ENCODE data around the gene IFT57.
"Not testable (repeated sequence)": the region's sequence is repeated elsewhere in the genome, so short reads cannot be mapped to it uniquely, and the experiment has no call there.

The IFT57 gene

DNA sequence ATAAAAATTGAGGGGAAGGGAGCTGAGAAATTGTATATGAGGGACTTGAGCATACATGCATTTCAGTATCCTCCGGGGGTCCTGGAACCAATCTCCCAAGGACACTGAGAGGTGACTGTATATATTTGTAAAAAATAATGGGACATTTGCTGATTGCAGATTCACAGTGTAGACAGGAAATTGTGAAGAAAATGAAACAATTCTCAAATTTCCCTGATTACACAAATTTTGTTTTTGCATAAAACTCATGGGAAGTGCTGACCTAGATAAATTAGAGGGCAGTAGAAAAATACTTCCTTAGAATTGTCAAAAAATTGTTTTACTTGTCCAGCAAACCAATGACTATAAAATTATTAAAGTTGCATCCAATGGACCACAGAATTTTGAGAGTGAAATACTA, 64.0 kb downstream of the IFT57 start:
- DNase-seq: no peak

DNA sequence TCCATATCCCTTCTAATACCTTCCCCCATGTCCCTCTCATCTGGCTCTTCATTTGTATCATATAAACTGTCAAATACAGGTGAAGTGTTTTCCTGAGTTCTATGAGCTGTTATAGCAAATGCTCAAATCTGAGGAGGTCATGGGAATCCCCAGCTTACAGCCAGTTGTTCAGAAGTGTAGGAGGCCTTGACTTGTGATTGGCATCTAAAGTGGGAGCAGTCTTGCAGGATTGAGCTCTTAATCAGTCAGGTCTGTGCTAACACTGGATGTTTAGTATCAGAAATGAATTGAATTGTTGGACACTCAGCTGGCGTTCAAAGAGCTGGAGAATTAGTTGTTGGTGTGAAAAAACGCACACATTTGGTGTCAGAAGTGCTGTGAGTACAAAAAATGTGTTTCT, 65.0 kb downstream of the IFT57 start:
- no peak for DNase-seq

GRCh38 chr3:108156312-108156853, 65.8 kb downstream of the IFT57 start:
- no peak for DNase-seq

DNA sequence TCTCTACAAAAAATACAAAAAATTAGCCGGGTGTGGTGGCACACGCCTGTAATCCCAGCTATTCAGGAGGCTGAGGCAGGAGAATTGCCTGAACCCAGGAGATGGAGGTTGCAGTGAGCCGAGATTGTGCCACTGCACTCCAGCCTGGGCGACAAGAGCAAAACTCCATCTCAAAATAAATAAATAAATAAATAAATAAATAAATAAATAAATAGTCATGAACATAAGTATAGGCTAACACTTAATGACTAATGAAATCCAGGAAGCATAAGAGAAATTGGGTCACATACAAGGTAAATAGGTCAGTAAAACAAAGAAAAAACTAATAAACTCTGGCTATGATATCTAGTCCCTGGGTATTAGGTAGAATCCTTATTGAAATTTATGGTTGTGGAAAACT, 66.6 kb downstream of the IFT57 start:
- not testable (repeated sequence) for DNase-seq

DNA sequence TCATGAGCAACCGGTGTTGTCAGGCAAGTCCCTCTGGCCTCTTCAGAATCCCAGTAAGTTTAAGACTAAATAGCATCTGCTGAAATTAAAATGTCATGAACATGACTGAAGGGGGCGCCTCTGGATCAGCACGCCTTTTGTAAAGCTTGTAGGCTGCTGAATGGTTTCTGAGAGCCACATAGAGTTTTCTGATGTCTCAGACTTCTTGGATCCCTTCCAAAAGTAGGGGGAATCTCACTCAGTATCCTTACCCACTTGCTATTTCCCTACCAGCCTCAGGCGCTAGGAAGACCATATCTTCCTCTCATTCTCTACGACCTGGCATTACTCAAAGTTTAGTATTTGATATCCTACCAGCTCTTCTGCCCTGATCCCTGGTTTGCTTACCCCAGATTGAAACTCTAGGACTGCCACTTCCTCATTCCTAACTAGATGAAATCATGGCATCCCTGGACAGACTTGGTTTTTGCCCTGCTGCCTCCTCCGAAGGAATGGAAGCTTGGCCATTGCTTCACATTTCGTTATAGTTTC, 68.7 kb downstream of the IFT57 start:
- peak; percentile 61 for DNase-seq

DNA sequence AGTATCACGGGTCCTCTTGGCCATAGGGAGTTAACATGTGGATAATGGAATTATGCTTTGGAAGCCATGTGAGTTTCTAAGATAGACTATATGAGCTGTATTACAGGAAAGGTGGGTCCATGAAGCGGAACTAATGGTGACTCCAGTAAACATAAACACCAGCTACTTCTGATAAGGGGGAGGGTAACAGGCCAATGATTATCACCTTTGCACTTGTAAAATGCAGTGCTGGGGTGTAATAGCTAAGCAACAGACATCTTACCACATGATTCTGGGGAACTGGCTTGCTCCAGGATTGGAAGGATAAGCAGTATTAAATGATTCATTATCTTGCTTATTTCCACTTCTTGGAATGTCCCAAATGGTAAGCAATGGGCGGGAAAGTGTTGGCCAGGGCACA, 70.0 kb downstream of the IFT57 start:
- no peak for DNase-seq

GRCh38 chr3:108150200-108150599, 72.0 kb downstream of the IFT57 start:
- no peak for DNase-seq

GRCh38 chr3:108146139-108146538, 76.1 kb downstream of the IFT57 start:
- DNase-seq: no peak

DNA sequence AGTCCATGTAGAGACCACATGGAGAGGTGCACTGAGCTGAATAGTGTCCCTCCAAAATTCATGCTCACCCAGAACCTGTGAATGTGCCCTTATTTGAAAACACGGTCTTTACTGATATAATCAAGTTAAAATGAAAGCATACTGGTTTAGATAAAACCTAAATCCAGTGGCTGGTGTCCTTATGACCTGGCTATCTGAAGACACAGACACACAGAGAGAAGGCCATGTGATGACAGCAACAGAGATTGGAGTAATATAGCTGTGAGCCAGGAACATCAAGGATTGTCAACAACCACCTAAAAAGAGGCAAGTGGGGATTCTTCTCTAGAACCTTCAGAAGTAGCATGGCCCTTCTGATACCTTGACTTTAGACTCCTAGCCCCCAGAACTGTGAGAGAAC, 76.6 kb downstream of the IFT57 start:
- no peak for DNase-seq

DNA sequence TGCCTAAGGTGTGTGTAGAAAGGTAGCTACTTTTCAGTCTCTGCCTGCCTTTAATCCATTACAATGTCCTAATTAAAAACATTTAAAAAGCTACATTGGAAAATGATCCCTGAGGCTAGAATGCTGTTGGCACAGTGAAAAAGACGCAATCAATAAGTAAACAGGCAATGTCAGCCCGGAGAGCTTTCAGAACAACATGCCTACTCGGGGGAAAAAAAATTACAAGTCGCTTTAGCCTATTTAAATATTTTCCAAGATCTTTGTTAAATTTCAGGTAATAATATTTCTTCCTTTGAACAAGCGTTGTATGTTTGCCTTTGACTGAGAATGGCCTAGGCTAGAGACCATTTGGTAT, 84.8 kb downstream of the IFT57 start:
- no peak for DNase-seq

- DNase-seq: no peak
These were observed 85.4 kb downstream of the IFT57 start for GRCh38 chr3:108136561-108137459.

- DNase-seq: no peak
These were observed 87.7 kb downstream of the IFT57 start for GRCh38 chr3:108134555-108134880.

DNA sequence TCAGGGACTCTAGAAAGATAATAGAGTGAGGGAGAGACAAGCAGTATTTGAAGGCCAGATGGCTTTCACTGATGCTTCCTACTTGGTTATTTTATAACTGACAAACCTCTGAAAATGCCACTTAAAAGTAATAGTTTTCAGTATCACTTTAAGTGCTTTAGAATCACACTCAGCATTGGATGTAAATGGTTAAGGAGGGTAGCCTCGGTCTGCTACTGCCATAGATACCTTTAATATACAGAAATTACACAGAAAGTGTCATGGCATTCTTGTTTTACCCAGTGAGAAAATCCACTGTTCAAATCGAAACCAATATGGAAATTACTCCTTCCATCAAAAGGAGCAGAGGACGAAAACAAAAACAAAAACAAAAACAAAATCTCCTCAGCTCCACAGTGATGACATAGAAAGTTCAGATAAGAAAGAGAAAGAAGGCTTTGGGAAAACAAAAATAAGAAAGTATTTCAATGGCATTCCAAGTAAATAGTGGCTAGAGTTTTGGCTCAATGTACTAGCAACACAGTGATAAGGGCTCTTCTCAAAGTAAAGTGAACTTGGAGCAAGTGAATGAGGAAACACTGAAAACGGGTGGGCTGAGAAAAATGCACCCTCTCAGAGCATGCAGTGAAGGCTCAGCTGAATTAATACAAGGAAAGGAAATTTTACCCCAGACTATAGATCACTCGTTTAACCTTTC, 88.2 kb downstream of the IFT57 start:
- no peak for DNase-seq

- DNase-seq: no peak
These were observed 89.2 kb downstream of the IFT57 start for GRCh38 chr3:108133048-108133369.

- DNase-seq: no peak
These were observed 90.6 kb downstream of the IFT57 start for GRCh38 chr3:108131475-108132134.

DNA sequence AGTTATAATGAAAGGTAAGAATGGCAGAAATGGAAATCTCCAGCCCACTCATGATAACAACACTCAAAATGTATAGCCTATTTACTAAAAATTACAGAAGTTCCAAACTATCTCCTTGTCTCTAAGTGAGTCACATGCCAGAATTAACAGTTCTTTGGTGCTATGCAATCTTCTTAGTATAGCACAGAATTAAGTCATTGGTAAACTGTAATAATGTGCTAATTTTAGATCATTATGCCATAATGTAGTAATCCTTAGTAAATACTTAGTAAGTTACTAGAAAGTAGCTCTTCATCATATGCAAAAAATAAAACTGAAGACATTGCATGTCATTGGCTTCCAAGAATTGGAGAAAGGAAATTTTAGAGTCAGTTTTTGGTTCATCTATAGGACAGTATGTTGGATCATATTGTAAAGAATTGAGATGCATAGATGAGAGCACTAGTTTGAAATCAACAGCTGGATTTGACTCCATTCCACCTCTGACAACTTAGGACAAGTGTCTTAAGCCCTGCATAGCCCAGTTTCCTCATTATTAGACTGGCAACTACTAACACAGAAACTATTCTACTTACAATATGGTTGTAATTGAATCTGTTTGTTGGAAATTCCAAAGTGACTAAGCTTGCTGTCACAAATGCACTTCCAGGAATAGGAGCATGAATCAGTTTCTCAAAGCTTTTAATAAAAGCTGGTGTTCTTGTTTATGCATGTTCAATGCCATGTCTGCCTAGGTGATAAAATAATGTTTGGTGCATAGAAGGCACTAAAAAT, 91.3 kb downstream of the IFT57 start:
- DNase-seq: no peak

DNA sequence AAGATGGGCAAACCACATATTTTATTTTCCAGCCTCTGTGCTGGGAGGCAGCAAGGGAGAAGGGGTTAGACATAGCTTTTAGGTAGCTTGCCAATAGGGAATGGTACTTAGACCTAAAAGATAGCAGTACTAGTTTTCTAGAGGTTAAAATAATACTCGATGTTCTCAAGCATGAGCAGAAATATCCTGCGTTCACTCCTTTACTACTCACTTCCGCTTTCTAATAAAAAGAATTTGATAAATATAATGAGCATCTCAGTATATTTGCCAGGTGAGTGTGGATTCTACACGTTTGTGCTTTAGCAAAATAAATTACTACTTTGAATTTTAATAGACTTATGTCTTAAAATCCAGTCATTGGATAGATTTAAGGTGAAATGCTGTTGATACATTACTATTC, 92.0 kb downstream of the IFT57 start:
- no peak for DNase-seq

- peak; percentile 80 for DNase-seq
These were observed 94.8 kb downstream of the IFT57 start for GRCh38 chr3:108127301-108127988.

- DNase-seq: no peak
These were observed 95.9 kb downstream of the IFT57 start for GRCh38 chr3:108126348-108126747.

DNA sequence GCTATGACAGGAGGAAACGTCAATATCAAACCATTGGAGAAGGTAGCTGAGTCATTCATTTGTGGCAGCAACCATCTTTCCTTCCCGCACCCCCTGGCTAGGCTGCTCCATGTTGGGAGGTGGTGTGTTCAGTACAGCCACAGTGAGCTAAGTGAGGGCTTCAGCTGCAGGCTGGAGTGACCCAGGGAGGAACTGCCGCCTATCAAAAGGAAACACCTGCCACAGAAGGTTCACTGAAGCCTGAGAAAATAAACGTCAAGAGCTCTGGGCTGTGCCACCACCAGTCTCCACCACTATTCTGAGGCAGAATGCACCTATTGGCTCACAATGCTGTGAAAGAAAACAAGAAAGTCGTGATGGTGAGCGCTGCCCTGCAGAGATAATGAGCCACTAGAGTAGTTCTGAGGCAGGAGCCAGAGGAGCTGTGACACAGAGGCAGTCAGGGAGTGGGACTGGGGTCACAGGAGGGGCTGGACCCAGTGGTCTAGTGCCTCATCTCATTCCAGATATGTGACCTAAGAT, 96.6 kb downstream of the IFT57 start:
- peak; percentile 71 for DNase-seq

DNA sequence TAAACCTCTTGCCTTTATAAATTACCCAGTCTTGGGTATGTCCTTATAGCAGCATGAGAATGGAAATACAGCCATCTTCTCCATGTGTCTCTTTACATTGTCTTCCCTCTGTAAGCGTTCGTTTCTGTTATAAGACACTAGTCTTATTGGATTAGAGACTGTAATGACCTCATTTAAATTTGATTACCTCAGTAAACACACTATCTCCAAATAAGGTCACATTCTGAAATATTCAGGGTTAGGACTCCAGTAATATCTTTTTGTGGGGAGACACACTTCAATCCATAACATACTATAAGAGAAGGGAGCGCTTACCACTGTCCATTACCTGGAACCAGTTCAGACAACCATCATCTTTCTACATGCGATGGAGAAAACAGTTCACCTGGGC, 97.1 kb downstream of the IFT57 start:
- DNase-seq: no peak
